ENCODE data around the gene NEURL2.
"Not testable (repeated sequence)": the region's sequence is repeated elsewhere in the genome, so short reads cannot be mapped to it uniquely, and the experiment has no call there.

The NEURL2 gene

DNA sequence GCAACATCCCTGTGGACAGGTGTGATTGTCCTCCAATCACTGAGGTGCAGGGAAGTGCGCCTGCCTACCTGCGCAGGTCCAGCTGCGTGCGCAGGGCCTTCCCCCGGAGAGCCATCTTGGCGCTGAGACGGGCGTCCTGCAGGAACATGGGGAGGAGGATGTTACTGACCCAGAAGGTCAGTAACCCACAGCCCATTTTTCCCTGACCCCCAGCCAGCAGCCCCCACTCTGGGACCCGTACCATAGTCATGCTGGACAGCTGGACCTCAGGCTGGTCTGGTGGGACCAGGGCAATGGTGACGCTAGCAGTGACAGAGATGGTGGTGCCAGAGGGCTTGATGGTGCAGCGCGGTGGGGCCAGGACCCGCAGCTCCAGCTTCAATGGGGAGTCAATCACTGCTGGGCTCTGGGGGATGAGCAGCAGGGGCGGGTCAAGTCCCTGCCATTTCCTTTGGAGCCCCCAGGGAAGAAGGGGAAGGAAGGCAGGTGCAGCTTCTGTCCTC, 11.2 kb upstream of the NEURL2 start:
- H3K9ac ChIP-seq = no peak overlapping the region
- H3K9me3 ChIP-seq (ENCODE audit: control insufficient read depth, low read length) = no peaks in the 10 kb centered on the region
- no peaks in the 10 kb centered on the region for H3K27me3 ChIP-seq (ENCODE audit: control insufficient read depth, insufficient read depth, low read length)
- H3K4me3 ChIP-seq (ENCODE audit: low read depth, low read length) = no peak overlapping the region
- no peaks in the 10 kb centered on the region for H3K36me3 ChIP-seq (ENCODE audit: control insufficient read depth, insufficient read depth, low read length)
- no peaks in the 10 kb centered on the region for H3K79me2 ChIP-seq
- no peak overlapping the region for H3K4me2 ChIP-seq (ENCODE audit: low read length)
- no peaks in the 10 kb centered on the region for H3K4me1 ChIP-seq
- TF ChIP-seq, protein P1, sequence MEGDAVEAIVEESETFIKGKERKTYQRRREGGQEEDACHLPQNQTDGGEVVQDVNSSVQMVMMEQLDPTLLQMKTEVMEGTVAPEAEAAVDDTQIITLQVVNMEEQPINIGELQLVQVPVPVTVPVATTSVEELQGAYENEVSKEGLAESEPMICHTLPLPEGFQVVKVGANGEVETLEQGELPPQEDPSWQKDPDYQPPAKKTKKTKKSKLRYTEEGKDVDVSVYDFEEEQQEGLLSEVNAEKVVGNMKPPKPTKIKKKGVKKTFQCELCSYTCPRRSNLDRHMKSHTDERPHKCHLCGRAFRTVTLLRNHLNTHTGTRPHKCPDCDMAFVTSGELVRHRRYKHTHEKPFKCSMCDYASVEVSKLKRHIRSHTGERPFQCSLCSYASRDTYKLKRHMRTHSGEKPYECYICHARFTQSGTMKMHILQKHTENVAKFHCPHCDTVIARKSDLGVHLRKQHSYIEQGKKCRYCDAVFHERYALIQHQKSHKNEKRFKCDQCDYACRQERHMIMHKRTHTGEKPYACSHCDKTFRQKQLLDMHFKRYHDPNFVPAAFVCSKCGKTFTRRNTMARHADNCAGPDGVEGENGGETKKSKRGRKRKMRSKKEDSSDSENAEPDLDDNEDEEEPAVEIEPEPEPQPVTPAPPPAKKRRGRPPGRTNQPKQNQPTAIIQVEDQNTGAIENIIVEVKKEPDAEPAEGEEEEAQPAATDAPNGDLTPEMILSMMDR (IDR thresholded peaks at IDR 0.05) = no peak
- no peak overlapping the region for H2AFZ ChIP-seq
- H3K27ac ChIP-seq = no peak overlapping the region

DNA sequence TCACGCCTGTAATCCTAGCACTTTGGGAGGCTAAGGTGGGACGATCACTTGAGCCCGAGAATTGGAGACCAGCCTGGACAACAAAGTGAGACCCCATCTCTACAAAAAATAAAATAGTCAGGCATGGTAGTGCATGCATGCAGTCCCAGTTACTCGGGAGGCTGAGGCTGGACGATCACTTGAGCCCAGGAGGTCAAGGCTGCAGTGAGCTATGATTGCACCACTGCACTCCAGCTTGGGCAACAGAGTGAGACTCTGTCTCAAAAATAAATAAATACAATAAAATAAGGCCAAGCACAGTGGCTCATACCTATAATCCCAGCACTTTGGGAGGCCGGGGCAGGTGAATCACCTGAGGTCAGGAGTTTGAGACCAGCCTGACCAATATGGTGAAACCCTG, 10.3 kb upstream of the NEURL2 start:
- not testable (repeated sequence) for H3K27me3 ChIP-seq (ENCODE audit: control insufficient read depth, insufficient read depth, low read length); H3K36me3 ChIP-seq (ENCODE audit: control insufficient read depth, insufficient read depth, low read length); H3K27ac ChIP-seq; H3K4me3 ChIP-seq (ENCODE audit: low read depth, low read length); H3K9me3 ChIP-seq (ENCODE audit: control insufficient read depth, low read length); H3K9ac ChIP-seq; H3K4me2 ChIP-seq (ENCODE audit: low read length); H2AFZ ChIP-seq; H3K79me2 ChIP-seq; H3K4me1 ChIP-seq

DNA sequence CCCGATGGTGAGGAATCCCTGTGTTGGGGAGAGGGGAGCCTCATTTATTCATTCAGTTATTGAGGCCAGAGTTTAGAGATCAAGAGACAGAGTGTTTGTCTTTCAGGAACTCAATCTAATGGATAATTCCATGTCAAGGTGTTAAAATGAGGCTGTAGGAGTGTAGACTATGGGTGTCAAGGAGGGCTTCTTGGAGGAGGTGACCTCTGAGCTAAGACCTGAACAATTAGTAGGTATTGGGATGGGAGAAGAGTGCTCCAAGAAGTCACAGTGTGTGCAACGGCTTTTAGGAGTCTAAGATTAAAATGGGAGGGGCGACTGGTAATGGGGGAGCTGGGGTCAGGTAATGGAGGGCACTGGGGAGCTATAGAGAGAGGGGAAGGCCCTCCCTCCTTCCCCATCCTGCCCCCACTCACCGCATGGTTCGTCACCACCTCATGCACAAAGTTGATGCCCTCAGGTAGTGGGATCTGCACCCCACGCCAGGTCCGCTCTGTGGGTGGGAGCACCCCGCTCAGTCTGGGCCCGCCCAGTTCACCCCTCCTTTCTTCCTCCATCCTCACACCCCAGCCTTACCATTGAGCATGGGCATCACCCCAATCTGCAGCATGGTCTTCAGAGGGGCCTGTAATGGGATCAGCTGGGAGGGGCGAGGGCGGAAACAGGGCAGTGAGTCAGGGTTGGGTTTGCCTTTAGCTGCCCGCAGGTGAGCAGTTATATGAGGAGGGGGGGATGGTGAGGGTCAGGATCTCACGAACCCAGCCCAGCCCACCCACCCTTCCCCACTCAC, 8.2 kb upstream of the NEURL2 start:
- Histone ChIP-seq H3K4me3 (ENCODE audit: low read depth, low read length) (no peak overlapping the region), H3K27ac (no peak overlapping the region), H3K27me3 (ENCODE audit: control insufficient read depth, insufficient read depth, low read length) (no peaks in the 10 kb centered on the region), H3K79me2 (no peaks in the 10 kb centered on the region), H3K4me1 (no peaks in the 10 kb centered on the region), H2AFZ (no peak overlapping the region), H3K9ac (no peak overlapping the region), H3K36me3 (ENCODE audit: control insufficient read depth, insufficient read depth, low read length) (no peaks in the 10 kb centered on the region), H3K4me2 (ENCODE audit: low read length) (no peak overlapping the region), H3K9me3 (ENCODE audit: control insufficient read depth, low read length) (no peaks in the 10 kb centered on the region)
- TF ChIP-seq, protein P1 (IDR thresholded peaks at IDR 0.05) = no peak

DNA sequence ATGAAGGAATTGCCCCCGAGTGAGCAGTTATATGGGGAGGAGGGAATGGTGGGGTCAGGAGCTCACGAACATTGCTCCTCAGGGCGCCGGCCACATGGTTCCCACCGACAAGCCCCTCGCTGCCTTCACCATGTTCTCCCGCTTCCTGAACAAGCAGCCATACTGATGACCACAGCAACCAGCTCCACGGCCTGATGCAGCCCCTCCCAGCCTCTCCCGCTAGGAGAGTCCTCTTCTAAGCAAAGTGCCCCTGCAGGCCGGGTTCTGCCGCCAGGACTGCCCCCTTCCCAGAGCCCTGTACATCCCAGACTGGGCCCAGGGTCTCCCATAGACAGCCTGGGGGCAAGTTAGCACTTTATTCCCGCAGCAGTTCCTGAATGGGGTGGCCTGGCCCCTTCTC, 7.3 kb upstream of the NEURL2 start:
- Histone ChIP-seq H2AFZ (no peak overlapping the region), H3K79me2 (no peaks in the 10 kb centered on the region), H3K4me2 (ENCODE audit: low read length) (no peak overlapping the region), H3K4me3 (ENCODE audit: low read depth, low read length) (no peak overlapping the region), H3K4me1 (no peaks in the 10 kb centered on the region), H3K9ac (no peak overlapping the region), H3K36me3 (ENCODE audit: control insufficient read depth, insufficient read depth, low read length) (no peaks in the 10 kb centered on the region), H3K27ac (no peak overlapping the region), H3K27me3 (ENCODE audit: control insufficient read depth, insufficient read depth, low read length) (no peaks in the 10 kb centered on the region), H3K9me3 (ENCODE audit: control insufficient read depth, low read length) (no peaks in the 10 kb centered on the region)
- TF ChIP-seq, protein P1 (IDR thresholded peaks at IDR 0.05) = no peak

DNA sequence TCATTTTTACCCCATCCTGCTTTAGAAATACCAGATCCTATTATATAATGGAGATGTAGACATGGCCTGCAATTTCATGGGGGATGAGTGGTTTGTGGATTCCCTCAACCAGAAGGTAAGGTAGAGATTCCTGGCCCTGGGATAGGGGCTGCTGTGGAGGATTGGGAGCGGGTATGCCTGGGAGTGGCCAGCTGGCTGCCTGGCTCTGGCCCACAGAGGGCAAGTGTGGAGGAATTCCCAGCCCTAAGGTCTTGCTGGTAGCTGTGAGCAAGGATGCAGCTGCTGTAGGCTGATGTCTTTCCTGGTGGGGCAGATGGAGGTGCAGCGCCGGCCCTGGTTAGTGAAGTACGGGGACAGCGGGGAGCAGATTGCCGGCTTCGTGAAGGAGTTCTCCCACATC, 6.7 kb upstream of the NEURL2 start:
- Histone ChIP-seq H3K9ac (no peak overlapping the region), H2AFZ (no peak overlapping the region), H3K27me3 (ENCODE audit: control insufficient read depth, insufficient read depth, low read length) (no peaks in the 10 kb centered on the region), H3K36me3 (ENCODE audit: control insufficient read depth, insufficient read depth, low read length) (no peaks in the 10 kb centered on the region), H3K79me2 (no peaks in the 10 kb centered on the region), H3K4me1 (no peaks in the 10 kb centered on the region), H3K27ac (no peak overlapping the region), H3K4me2 (ENCODE audit: low read length) (no peak overlapping the region), H3K9me3 (ENCODE audit: control insufficient read depth, low read length) (no peaks in the 10 kb centered on the region), H3K4me3 (ENCODE audit: low read depth, low read length) (no peak overlapping the region)
- TF ChIP-seq, protein P1 (IDR thresholded peaks at IDR 0.05) = no peak
